ENCODE data around the gene TMEM179.

GRCh38 chr14:104551851-104552737 is 52.5 kb downstream of the TMEM179 start:
- TF ChIP-seq EZH2 (IDR thresholded peaks at IDR 0.05; ENCODE audit: borderline replicate concordance, low read depth, low read length, severe bottlenecking) (no peak), POLR2AphosphoS5 (IDR thresholded peaks at IDR 0.05; ENCODE audit: insufficient read depth, low read depth, low read length) (no peak), CTCF (IDR thresholded peaks at IDR 0.05; ENCODE audit: extremely low read depth in 1 of 2, insufficient read depth in 1 of 2, low read depth in 1 of 2, low read length in 2 of 2) (no peak), POLR2A (IDR thresholded peaks at IDR 0.05; ENCODE audit: low read depth, low read length) (no peak), MYC (IDR thresholded peaks at IDR 0.05; ENCODE audit: low read depth, low read length) (no peak), MAX (IDR thresholded peaks at IDR 0.05; ENCODE audit: insufficient read depth, insufficient read length) (no peak), FOS (IDR thresholded peaks at IDR 0.05; ENCODE audit: borderline replicate concordance, insufficient read depth, low read length) (no peak), JUN (IDR thresholded peaks at IDR 0.05; ENCODE audit: borderline replicate concordance, insufficient read depth, insufficient read length, low read depth) (no peak), GATA2 (IDR thresholded peaks at IDR 0.05; ENCODE audit: insufficient read depth, insufficient read length, low read depth, low read length) (no peak)

Measured in endothelial cell of umbilical vein (primary cell).